Neural progenitor cell (in vitro differentiated cells): ENCODE data around the gene GAL3ST2. TPM values are rescaled to one million over a fixed set of nuclear protein-coding genes. Genes with fewer than 3 reads are reported as not detected.

Source experiments
- DNase-seq: peaks from one replicate; pipeline ENCODE4 v3.0.0-alpha.2; 2016; ENCODE audit warnings: low spot score
- H2AFZ ChIP-seq: fragments of 200-600 bp; sonication (generic); replicated peaks from 2 replicates; pipeline ENCODE4 v1.6.1; 2016; ENCODE audit warnings: antibody characterized with exemption
- H3F3A ChIP-seq: fragments of 200-600 bp; sonication (generic); 2 replicates; pipeline ENCODE4 v1.6.1; 2016; ENCODE audit warnings: antibody characterized with exemption, low read depth
- H3K27ac ChIP-seq: fragments of 200-600 bp; sonication (generic); 2 replicates; pipeline ENCODE4 v1.5.1; 2016; ENCODE audit warnings: mild to moderate bottlenecking
- H3K27me3 ChIP-seq: fragments of 200-600 bp; sonication (generic); 2 replicates; pipeline ENCODE4 v1.6.1; 2016; ENCODE audit warnings: mild to moderate bottlenecking, moderate library complexity
- H3K36me3 ChIP-seq: fragments of 200-600 bp; sonication (generic); 2 replicates; pipeline ENCODE4 v1.5.1; 2016
- H3K4me1 ChIP-seq: fragments of 200-600 bp; sonication (generic); 2 replicates; pipeline ENCODE4 v1.6.1; 2016; ENCODE audit warnings: mixed run types
- H3K4me2 ChIP-seq: fragments of 200-600 bp; sonication (generic); 2 replicates; pipeline ENCODE4 v1.6.1; 2016
- H3K4me3 ChIP-seq: fragments of 200-600 bp; sonication (generic); 2 replicates; pipeline ENCODE4 v1.5.1; 2016
- H3K79me2 ChIP-seq: fragments of 200-600 bp; sonication (generic); 2 replicates; pipeline ENCODE4 v1.6.1; 2016; ENCODE audit warnings: low read depth
- H3K9ac ChIP-seq: fragments of 200-600 bp; sonication (generic); 2 replicates; pipeline ENCODE4 v1.6.1; 2016
- H3K9me3 ChIP-seq: fragments of 200-600 bp; sonication (generic); 2 replicates; pipeline ENCODE4 v1.5.1; 2016; ENCODE audit warnings: low read depth
- H4K20me1 ChIP-seq: fragments of 200-600 bp; sonication (generic); 2 replicates; pipeline ENCODE4 v1.6.1; 2016; ENCODE audit warnings: low read depth
- H3K27ac Mint-ChIP-seq: 3 replicates; pipeline ENCODE4 v1.8.0; 2021; ENCODE audit warnings: mixed read lengths
- H3K27me3 Mint-ChIP-seq: 2 replicates; pipeline ENCODE4 v1.8.0; 2022; ENCODE audit warnings: low read depth, mild to moderate bottlenecking, inconsistent platforms, moderate library complexity, mixed read lengths; ENCODE audit not compliant: insufficient read depth
- H3K36me3 Mint-ChIP-seq: 3 replicates; pipeline ENCODE4 v1.8.0; 2021; ENCODE audit warnings: mixed read lengths
- H3K4me1 Mint-ChIP-seq: 3 replicates; pipeline ENCODE4 v1.8.0; 2021; ENCODE audit warnings: mixed read lengths
- H3K4me3 Mint-ChIP-seq: 3 replicates; pipeline ENCODE4 v1.8.0; 2021; ENCODE audit warnings: mild to moderate bottlenecking, moderate library complexity, mixed read lengths
- H3K9me3 Mint-ChIP-seq: 3 replicates; pipeline ENCODE4 v1.8.0; 2020; ENCODE audit warnings: mixed read lengths
- CTCF ChIP-seq: fragments of 200-600 bp; sonication (generic); IDR thresholded peaks from 2 replicates; pipeline ENCODE4 v1.5.1; 2017; ENCODE audit warnings: antibody characterized with exemption, mild to moderate bottlenecking
- EZH2 ChIP-seq: fragments of 200-600 bp; sonication (generic); IDR thresholded peaks from 2 replicates; pipeline ENCODE4 v1.6.1; 2017; ENCODE audit warnings: antibody characterized with exemption, mild to moderate bottlenecking, moderate library complexity
- EZH2phosphoT487 ChIP-seq: fragments of 200-600 bp; sonication (generic); IDR thresholded peaks from 2 replicates; pipeline ENCODE4 v1.6.1; 2017; ENCODE audit warnings: antibody characterized with exemption
- total RNA-seq: library from RNA; depleted of rRNA; stranded (reverse); fragments of >200 nt; gene quantifications from 2 replicates; pipeline ENCODE4 v1.2.3, GENCODE V29; 2015; ENCODE audit warnings: low replicate concordance

Gene GAL3ST2
- total RNA-seq, 1 donor from 2014 or later: not detected

- Mint-ChIP-seq H3K27me3 (peaks cover 9% of the 10 kb centered on the region), H3K9me3 (no peaks in the 10 kb centered on the region), H3K4me1 (peaks cover 29% of the 10 kb centered on the region), H3K4me3 (no peak overlapping the region), H3K27ac (peak overlapping the region; percentile 79), H3K36me3 (no peaks in the 10 kb centered on the region)
- H3K27ac ChIP-seq: peak overlapping the region; percentile 80
- no peaks in the 10 kb centered on the region for H3K79me2 ChIP-seq
- H3F3A ChIP-seq: peaks cover 26% of the 10 kb centered on the region
- no peak overlapping the region for H2AFZ ChIP-seq
- H3K27me3 ChIP-seq: no peaks in the 10 kb centered on the region
- no peaks in the 10 kb centered on the region for H4K20me1 ChIP-seq
- DNase-seq: no peak
- no peak overlapping the region for H3K4me3 ChIP-seq
- no peaks in the 10 kb centered on the region for H3K36me3 ChIP-seq
- no peak overlapping the region for H3K9ac ChIP-seq
- H3K4me2 ChIP-seq: peak overlapping the region; percentile 65
- no peak for TF ChIP-seq EZH2phosphoT487
- peaks cover 35% of the 10 kb centered on the region for H3K4me1 ChIP-seq
- no peaks in the 10 kb centered on the region for H3K9me3 ChIP-seq
Measured at GRCh38 chr2:241770936-241771285, 5.7 kb upstream of the GAL3ST2 start.

- H4K20me1 ChIP-seq: no peaks in the 10 kb centered on the region
- Mint-ChIP-seq H3K4me3 (peak overlapping the region; percentile 6), H3K4me1 (peaks cover 29% of the 10 kb centered on the region), H3K27ac (peak overlapping the region; percentile 99), H3K27me3 (peaks cover 11% of the 10 kb centered on the region), H3K36me3 (no peaks in the 10 kb centered on the region), H3K9me3 (no peaks in the 10 kb centered on the region)
- H3K27ac ChIP-seq: peak overlapping the region; percentile 80
- H3K27me3 ChIP-seq: no peaks in the 10 kb centered on the region
- TF ChIP-seq CTCF (no peak), EZH2phosphoT487 (no peak), EZH2 (no peak)
- H2AFZ ChIP-seq: no peak overlapping the region
- H3K4me3 ChIP-seq: no peak overlapping the region
- H3F3A ChIP-seq: peaks cover 26% of the 10 kb centered on the region
- H3K9ac ChIP-seq: no peak overlapping the region
- H3K9me3 ChIP-seq: no peaks in the 10 kb centered on the region
- no peaks in the 10 kb centered on the region for H3K79me2 ChIP-seq
- no peaks in the 10 kb centered on the region for H3K36me3 ChIP-seq
- H3K4me2 ChIP-seq: peak overlapping the region; percentile 65
- peak; percentile 94 for DNase-seq
- H3K4me1 ChIP-seq: peaks cover 35% of the 10 kb centered on the region
Measured at GRCh38 chr2:241771286-241772062, 5.1 kb upstream of the GAL3ST2 start.

- no peak overlapping the region for H2AFZ ChIP-seq
- peaks cover 36% of the 10 kb centered on the region for H3K4me1 ChIP-seq
- no peaks in the 10 kb centered on the region for H3K27me3 ChIP-seq
- Mint-ChIP-seq H3K36me3 (no peaks in the 10 kb centered on the region), H3K4me1 (peaks cover 29% of the 10 kb centered on the region), H3K4me3 (peak overlapping the region; percentile 6), H3K27ac (peak overlapping the region; percentile 99), H3K27me3 (peaks cover 11% of the 10 kb centered on the region), H3K9me3 (no peaks in the 10 kb centered on the region)
- no peaks in the 10 kb centered on the region for H4K20me1 ChIP-seq
- H3K9ac ChIP-seq: no peak overlapping the region
- TF ChIP-seq EZH2phosphoT487 (no peak), EZH2 (no peak), CTCF (no peak)
- no peaks in the 10 kb centered on the region for H3K79me2 ChIP-seq
- no peak for DNase-seq
- peaks cover 26% of the 10 kb centered on the region for H3F3A ChIP-seq
- H3K27ac ChIP-seq: peak overlapping the region; percentile 75
- no peaks in the 10 kb centered on the region for H3K36me3 ChIP-seq
- H3K9me3 ChIP-seq: no peaks in the 10 kb centered on the region
- H3K4me3 ChIP-seq: no peak overlapping the region
- peak overlapping the region; percentile 65 for H3K4me2 ChIP-seq
Measured at GRCh38 chr2:241772063-241772499, 4.5 kb upstream of the GAL3ST2 start.
